HG03565 (cell line): ENCODE results near the gene CTDNEP1.
A peak's percentile ranks its signal among the peaks of the same experiment; 100 is the strongest.

Experiments used
- ATAC-seq: cut with Tn5 transposase; IDR thresholded peaks from one replicate; pipeline ENCODE4 v1.9.1; 2021; ENCODE audit warnings: mild to moderate bottlenecking, moderate library complexity; ENCODE audit not compliant: unreplicated experiment

Gene CTDNEP1

DNA sequence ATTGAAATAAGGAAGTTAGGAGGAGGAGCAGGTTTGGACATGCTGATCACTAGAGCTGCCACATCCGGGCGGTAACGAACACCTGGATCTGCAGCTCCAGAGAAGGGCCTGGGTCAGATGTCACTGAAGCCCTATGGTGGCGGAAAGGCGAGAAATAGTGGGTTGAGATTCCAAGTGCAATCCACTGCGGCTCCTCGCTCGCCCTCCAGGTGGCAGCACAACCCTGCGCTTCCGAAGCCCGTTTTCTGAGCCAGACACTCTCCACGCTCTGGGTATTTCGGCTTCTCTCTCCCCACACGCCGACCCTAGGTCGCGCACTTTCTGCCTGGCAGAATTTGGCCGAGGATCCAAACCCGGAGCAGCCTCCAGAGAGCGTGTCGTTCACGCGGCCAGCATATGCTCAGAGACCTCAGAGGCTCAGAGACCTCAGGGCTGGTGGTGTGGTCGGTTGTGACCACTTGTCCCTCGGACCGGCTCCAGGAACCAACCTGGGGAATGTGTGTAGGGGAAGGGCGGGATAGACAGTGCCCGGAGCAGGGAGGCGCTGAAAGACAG is 29.1 kb upstream of the CTDNEP1 start:
- peak; percentile 40 for ATAC-seq

DNA sequence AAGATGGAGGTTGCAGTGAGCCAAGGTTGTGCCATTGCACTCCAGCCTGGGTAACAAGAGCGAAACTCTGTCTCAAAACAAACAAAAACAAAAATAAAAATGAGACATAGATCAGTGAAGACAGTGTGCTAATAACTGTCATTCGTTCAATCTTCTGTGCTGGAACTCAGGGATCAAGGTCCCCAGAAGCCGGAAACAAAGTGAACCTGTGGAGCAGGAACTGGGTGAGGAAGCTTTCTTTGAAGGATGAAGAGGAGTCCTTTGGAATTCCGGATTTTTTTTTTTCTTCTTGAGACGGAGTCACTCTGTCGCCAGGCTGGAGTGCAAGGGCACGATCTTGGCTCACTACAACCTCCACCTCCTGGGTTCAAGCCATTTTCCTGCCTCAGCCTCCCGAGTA is 27.9 kb upstream of the CTDNEP1 start:
- no peak for ATAC-seq

DNA sequence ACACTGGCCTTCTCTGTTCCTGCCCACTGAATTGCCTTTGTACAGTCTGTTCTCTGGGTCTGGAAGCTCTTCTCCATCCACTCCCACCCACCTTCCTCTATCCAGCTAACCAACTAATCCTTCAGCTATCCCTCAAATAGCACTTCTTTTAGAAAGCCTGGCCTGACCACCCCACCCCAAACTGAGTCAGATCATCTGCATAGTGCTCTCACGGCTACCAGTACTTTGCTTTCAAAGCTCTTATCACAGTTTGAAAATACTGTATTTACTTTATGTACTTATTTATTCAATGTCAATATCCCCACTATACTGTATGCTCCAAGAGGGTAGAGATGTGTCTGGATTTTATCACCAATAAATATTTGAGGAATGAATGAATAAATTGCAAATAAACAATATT is 15.2 kb upstream of the CTDNEP1 start:
- ATAC-seq, result no peak

DNA sequence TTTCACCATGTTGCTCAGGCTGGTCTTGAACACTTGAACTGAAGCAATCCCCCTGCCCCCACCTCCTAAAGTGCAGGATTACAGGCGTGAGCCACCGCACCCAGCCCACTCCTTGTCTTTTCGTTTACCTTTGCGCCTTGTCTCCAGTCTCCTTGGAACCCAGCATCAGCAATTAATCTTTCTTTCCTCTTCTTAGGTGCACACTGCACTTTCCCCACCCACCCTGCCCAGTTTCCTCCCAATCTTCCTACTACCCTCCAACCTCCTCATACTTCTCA is 12.2 kb upstream of the CTDNEP1 start:
- ATAC-seq, result no peak

DNA sequence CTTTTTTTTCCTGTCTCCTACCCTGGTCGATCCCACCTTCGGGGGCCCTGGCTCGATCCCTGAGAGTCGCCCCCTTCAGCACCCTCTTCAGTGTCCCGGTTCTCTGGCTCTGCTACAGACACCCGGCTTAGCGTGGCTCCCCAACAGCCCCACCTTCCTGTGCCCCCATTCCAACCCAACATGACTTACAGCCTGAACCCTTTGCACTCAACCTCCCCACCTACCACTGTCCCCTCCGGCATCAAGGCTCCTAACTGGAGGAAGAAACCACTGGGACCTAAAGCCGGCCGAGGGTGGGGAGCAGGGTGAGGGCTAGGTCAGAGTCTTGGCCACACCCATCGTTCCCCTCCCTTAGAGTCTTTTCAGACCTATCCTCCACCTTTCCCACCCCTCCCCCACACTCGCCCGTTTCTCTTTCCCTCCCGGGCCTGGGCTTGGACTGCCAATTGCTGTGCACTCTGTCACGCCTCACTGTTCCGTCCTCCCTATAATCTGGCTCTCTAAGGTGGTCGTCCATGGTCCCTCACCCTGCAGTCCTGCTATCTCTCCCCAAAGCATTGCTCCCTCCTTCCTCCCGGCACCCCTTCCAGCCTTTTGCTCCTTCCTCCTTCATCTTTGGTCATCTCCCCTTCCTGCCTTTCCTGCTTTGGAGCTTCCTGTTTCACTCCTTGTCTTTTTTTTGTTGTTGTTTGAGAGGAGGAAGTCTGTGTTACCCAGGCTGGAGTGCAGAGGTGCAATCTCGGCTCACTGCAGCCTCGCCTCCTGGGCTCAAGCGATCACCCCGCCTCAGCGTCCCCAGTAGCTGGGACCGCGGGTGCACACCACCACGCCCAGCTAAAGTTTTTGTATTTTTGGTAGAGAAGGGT is 11.6 kb upstream of the CTDNEP1 start:
- no peak for ATAC-seq

DNA sequence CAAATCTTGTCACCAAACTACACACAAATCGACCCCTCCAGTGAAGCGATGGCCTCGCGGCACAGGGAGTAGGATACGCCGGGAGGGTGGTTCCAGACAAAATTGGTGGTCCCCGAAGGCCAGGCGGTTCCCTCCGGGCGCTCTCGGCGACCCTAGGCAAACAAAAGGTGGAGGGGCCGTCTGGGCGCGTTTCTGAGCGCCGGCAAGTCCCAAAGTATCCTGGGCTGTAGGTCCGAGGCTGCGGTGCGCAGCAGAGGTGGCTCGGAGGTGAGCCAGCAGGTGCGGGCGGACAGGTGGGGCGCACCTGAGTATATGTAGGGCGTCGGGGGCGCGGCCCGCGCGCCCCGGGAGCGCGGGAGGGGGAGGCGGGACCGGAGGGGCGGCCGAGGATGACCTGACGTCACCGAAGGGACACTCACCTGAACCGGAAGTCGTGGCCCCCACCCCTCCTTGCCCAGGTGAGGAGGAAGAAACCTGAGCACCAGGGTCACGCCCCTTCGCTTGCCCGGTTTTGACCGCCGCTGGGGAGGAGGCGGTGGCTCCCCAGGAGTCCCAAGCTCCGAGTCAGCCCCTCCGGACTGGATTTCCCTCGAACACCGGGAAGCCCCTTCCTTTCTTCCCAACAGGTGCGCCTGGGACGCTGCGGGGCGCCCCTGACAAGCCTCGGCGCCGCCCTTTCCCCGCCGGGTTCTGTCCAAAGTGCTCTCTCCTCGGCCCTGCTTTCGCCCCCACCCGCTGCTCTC is 10.8 kb upstream of the CTDNEP1 start, which contains the start of gene CLDN7:
CLDN7 (minus strand) TSS at position 287 of the 743 bp plus-strand sequence. CDS start 435 bp downstream, outside the sequence.
- no peak for ATAC-seq

DNA sequence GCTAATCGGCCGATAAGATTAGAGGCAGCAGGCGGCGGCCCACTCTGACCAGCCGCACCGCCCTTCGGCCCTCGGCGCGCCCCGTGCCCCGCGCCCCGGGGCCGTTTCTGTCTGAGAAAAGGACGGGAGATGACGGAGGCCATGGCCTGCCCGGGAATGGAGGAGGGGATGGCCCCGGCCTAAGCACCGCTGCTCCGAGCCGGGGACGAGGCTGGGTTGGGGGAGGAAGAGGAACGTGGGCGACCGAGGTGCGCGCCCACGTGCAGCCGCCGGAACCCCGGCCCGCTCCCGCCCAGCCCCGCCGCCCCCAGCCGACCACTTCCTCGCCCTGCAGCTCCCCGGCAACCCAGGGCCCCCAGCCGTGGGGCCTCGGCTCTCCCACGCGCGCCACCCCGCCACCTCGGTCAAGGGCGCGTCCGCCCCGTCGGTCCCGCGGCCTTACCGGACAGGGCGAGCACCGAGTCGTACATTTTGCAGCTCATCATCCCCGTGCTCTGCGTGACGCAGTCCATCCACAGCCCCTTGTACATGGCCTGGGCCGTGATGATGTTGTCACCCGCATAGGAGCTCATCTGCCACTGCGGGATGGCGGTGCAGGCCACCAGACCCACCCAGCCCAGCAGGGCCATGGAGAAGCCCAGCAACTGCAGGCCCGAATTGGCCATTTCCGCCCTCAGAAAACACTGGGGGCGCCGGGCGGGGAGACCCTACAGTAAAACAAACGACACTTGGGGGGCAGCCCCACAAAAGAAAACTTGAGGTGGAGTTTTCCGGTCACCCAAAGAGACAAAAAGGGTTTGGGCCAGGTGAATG is 10.1 kb upstream of the CTDNEP1 start:
- no peak for ATAC-seq

DNA sequence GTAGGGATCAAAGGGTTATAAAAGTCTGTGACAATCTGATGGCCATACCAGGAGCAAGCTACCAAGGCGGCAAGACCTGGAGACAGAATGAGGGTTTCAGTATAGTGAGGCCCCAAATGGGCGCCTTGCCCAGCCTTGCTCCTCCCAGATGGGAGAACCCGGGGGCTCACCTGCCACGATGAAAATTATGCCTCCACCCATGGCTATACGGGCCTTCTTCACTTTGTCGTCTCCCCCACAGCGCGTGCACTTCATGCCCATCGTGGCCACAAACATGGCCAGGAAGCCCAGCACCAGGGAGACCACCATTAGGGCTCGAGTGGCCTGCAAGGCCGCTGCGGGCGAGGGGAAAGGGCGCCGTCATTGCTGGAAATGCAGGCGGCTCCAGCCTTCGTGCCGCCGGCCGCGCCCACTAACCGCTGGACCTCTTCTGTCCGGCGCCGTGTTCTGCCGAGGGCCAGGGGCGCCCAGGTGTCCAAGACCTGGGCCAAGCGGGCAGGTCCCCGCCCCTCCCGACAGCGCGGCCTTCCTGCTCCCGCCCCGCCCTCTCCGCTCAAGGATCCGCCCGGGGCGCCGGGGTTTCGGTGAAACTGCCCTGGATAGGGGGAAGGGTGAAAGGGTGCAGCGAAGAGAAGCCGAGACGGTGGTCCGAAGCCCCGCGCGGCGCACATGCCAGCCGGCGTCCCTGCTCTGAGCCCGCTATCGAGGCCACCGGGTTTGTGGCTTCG is 9.3 kb upstream of the CTDNEP1 start:
- no peak for ATAC-seq

DNA sequence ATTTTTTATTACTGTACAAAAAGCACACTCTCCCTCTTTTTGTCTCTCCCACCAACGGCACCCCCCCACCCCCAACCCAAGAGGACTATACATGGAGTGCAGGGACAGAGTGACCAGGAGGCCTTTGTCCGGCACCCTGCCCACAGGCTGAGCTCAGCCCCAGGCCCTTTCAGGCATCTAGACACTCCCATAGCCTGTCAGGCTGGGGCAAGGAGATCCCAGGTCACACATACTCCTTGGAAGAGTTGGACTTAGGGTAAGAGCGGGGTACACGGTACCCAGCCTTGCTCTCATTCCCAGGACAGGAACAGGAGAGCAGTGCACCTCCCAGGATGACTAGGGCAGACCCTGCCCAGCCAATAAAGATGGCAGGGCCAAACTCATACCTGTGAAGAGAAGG is 8.6 kb upstream of the CTDNEP1 start:
- no peak for ATAC-seq

DNA sequence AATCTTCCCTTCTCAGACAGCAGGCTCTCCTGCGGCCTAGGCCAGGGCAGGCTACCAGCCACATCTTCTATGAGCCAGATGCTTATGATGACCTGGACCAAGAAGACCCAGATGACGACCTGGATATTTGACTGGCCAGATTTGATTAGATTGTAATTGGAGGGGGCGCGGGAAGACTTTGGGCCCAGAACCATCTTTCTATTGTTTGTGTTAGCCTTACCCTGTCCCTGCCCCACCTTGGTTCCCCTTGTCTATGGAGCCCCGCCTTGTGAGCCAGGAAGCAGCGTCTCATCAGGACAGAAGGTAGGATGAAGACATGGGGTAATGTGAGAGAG is 8.0 kb upstream of the CTDNEP1 start:
- no peak for ATAC-seq

DNA sequence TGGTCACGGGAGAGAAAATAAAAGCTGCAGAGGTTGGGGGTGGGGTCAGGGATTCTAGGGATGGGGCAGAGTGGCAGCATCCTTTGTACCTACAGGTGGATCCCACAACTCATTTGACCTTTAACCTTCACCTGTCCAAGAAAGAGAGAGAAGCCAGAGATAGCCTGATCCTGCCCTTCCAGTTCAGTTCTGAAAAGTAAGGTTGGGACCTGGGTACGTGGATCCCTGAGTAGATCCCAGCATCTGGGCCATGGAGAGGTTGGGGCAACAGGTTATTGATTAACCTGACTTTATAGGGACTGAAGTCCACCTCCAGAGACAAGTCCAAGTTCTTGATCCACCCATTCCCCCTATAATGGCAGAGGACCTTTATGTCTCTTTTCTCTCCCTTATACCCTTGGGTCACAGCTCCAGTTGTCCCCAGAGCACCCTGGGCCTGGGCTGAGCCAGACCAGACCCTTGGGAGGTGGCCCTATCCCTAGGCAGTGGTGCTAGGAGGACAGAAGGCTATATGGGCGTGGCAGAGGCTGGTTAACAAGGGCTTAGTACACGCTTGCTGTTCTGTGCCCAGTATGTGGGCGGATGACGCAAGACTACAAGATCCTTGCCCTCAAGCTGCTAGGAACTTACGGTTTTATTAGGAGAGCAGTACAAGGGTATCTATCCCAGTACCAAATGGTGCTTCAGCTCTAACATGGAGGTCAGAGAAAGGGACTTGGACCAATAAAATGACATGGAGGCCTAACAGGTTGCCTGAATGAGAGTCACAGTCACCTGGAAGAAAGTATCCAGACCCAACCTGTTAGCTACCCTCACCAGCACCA is 7.4 kb upstream of the CTDNEP1 start:
- ATAC-seq, result no peak

DNA sequence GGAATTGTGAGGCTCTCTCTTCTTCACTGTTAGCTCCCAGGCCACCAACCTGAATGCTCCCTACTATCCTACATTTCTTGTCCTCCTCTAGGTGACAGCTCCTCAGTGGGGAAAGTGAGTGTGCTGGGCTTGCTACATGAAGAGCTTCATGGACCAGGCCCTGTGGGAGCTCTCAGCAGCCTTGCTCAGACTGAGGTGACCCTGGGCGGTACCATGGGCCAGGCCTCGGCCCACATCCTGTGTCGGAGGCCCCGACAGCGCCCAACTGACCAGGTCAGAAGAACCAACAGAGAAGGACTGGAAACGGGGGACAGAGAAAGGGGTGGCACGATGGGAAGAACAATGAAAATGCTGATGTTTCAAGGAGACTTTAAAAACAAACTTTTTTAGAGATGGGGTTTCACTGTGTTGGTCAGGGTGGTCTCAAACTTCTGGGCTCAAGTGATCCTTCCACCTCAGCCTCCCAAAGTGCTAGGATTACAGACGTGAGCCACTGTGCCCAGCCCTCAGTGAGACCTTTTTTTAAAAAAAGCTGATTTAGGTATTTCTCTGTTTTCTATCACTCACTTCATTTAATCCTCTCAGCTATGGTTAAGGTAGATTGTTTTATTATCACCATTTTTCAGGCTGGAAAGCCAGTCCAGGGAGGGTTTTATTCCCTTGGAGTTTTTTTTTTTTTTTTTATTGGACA is 5.4 kb upstream of the CTDNEP1 start:
- no peak for ATAC-seq

DNA sequence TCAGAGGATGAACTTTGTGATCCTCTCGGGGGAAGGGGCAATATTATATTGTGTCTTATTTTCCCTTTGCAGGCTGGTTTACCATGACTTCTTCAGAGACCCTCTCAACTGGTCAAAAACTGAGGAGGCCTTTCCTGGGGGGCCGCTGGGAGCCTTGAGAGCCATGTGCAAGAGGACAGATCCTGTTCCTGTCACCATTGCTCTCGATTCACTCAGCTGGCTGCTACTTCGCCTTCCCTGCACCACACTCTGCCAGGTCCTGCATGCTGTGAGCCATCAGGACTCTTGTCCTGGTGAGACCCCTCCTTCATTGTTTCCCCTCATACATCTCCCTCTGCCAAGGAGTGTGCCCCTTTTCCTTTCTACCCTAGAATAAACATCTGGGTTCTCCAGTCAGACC is 3.0 kb upstream of the CTDNEP1 start:
- ATAC-seq, result no peak

DNA sequence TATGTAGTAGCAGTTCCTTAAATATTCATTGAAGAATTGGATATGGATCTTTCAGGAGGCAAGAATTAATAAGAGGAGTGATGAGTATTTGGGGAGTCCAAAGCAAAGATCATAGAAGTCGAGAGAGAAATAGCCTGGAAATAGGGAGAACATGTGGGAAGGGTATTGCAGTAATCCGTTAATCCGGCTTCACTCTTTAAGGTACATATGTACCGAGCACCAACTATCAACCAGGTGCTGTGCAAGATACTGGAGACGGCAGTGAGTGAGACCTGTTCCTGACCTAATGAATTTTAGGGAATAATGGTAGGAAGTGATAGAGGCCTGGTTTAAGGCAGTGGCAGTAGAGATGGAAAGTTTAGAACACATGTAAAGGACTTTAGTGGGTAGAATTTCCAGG is 1.5 kb upstream of the CTDNEP1 start:
- no peak for ATAC-seq

DNA sequence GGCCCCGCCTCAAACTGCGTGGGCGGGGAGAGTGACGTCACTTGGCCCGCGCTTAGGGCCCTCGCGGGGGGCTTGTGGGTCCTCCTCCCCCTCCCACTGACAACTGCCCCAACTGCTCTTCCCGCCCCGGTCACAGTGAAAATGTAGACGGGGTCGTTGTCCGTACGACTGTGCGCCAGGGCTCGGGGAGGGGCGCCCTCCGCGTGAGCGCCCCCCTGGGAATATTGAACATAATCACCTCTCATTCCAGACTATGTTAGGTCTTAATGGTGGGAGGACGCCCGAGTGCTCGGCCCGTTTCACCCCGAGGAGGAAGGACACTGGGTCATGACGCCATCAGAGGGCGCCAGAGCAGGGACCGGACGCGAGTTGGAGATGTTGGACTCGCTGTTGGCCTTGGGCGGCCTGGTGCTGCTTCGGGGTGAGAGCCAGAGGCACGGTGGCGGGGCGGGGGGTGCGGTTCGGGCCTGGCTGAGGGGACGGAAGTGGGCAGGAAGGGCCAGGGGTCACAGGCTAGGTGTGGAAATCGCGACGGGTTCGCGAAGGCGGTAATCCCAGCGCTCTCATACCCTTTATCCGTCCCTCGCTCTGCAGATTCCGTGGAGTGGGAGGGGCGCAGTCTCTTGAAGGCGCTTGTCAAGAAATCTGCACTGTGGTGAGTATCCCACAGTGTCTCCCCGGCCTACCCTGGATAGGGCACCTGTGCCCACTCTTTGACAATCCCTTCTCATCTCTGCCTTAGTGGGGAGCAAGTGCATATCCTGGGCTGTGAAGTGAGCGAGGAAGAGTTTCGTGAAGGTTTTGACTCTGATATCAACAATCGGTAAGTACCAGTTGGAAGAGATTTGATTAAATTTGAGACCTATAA is 876 bp upstream of the CTDNEP1 start, which contains the start of gene ELP5:
ELP5 (plus strand) TSS at position 40 of the 868 bp plus-strand sequence; CDS start at position 376, 336 bp downstream.
- ATAC-seq, result peak; percentile 35

DNA sequence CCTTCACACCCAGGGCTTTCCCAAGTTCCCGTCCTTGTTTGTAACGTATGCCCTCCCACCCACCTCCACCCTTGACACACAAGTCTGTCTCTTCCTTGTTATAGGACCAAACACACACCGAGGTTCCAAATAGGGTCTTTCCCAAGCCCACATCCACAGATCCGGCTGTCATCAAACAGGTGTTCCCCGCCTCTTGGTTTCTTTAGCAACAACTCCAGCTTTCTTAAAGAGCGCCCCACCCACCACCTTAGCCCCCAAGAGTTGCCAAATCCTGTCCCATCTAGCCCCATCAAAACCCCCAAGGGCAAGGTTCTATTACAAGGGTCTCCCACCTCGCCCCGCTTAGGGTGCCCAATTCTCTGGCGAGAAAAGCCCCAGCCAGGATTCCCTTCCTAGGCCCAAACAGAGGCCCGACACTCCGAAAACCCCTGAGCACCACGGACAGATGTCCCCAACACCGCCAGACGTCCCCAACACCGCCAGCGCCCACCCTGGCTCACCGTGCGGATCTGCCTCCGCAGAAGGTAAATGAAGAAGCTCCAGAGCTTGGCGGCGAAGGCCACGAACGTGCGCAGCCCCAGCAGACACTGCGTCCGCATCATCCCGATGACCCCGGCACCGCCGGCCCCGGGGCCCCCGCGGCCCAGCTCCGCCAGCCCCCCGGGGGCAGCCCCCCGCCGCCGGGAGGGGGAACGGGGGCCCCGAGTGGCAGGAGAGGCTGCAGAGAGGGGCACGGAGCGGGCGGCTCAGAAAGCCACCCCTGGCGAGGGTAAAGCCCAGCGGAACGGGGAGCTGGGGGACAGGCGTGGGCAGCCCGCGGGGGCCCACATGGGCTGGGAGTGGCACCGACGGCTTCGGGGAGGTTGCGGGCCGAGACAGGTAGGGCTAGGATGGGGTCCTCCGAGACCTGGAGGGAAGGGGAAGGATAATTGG is 573 bp downstream of the CTDNEP1 start:
- ATAC-seq, result peak; percentile 1

DNA sequence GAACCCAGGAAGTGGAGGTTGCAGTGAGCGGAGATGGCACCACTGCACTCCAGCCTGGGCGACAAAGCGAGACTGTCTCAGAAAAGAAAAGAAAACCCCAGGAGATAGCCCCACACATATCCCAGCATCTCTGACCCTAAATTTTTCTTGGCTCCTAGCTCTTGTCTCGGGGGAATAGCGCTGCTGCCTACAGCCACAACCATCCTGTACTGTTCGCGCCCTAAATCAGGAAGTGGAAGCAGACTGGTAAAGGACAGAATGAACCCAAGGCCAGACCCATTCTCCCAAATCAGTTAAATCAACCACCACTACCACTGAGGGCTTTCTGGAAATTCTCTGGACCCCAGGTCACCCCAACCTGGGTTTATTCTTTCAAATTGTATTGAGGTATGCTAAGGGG is 1.7 kb downstream of the CTDNEP1 start:
- no peak for ATAC-seq
